Urinary bladder (tissue), 4 donors: ENCODE results near the gene DCLK1. TPM values are rescaled to one million over a fixed set of nuclear protein-coding genes. Genes with fewer than 3 reads are reported as not detected.

Source experiments
- DNase-seq: peaks from one replicate; pipeline ENCODE4 v3.0.0-alpha.2; 2015; ENCODE audit errors: extremely low spot score
- H3K27ac ChIP-seq: one replicate; pipeline ENCODE4 v1.5.1; 2013; ENCODE audit warnings: low read depth, mild to moderate bottlenecking, moderate library complexity
- H3K36me3 ChIP-seq: one replicate; pipeline ENCODE4 v1.6.1; 2013; ENCODE audit warnings: mild to moderate bottlenecking, moderate library complexity; ENCODE audit not compliant: insufficient read depth
- H3K4me1 ChIP-seq: one replicate; pipeline ENCODE4 v1.6.1; 2013; ENCODE audit warnings: mild to moderate bottlenecking, moderate library complexity; ENCODE audit not compliant: insufficient read depth
- H3K4me3 ChIP-seq: one replicate; pipeline ENCODE4 v1.5.1; 2013; ENCODE audit warnings: low read depth, low read length
- WGBS: extraction: QIAGEN DNeasy Blood & Tissue Kit; methylation state at CpG from one replicate; pipeline ENCODE4 v1.1.7; 2013; 5-methylcytosine and 5-hydroxymethylcytosine counted together
- polyA plus RNA-seq: library from polyadenylated mRNA; stranded (reverse); fragments of 200-250 nt; gene quantifications from one replicate; pipeline ENCODE4 v1.2.3, GENCODE V29; 2013
- total RNA-seq: library from RNA; depleted of rRNA; stranded (reverse); fragments of >200 nt; gene quantifications from one replicate; pipeline ENCODE4 v1.2.3, GENCODE V29; 2014
- donor health status: healthy with polysubstance abuse.
- donor health status: healthy.

The DCLK1 gene
- total and polyA plus RNA-seq, 2 donors: 6.5 to 89.1 TPM

GRCh38 chr13:36062249-36062648 lies 68.9 kb downstream of the DCLK1 start:
- no peak overlapping the region for H3K27ac ChIP-seq
- DNase-seq: no peak
- no peak overlapping the region for H3K4me3 ChIP-seq
- 81% methylated on average over 1 of the region's 1 CpG for WGBS
- H3K4me1 ChIP-seq: no peaks in the 10 kb centered on the region
- H3K36me3 ChIP-seq: no peaks in the 10 kb centered on the region

- WGBS: 66% methylated on average over 4 of the region's 4 CpGs
- H3K27ac ChIP-seq: no peak overlapping the region
- DNase-seq: no peak
Observed at GRCh38 chr13:36061621-36062020, 69.6 kb downstream of the DCLK1 start.

GRCh38 chr13:36061054-36061453 lies 70.1 kb downstream of the DCLK1 start:
- H3K4me3 ChIP-seq: no peak overlapping the region
- no peak overlapping the region for H3K27ac ChIP-seq
- 60% methylated on average over 4 of the region's 4 CpGs for WGBS
- no peaks in the 10 kb centered on the region for H3K36me3 ChIP-seq
- no peak for DNase-seq
- H3K4me1 ChIP-seq: no peaks in the 10 kb centered on the region

More at GRCh38 chr13:36061621-36062020, 69.6 kb downstream of the DCLK1 start:
- Histone ChIP-seq H3K36me3 (no peaks in the 10 kb centered on the region), H3K4me3 (no peak overlapping the region), H3K4me1 (no peaks in the 10 kb centered on the region)

GRCh38 chr13:36059321-36059720 lies 71.9 kb downstream of the DCLK1 start:
- no peak for DNase-seq
- H3K27ac ChIP-seq: no peak overlapping the region
- 43% methylated on average over 1 of the region's 1 CpG for WGBS
- H3K36me3 ChIP-seq: no peaks in the 10 kb centered on the region
- no peak overlapping the region for H3K4me3 ChIP-seq
- no peaks in the 10 kb centered on the region for H3K4me1 ChIP-seq

GRCh38 chr13:36058116-36058515 lies 73.1 kb downstream of the DCLK1 start:
- DNase-seq: no peak
- H3K4me3 ChIP-seq: no peak overlapping the region
- no peak overlapping the region for H3K27ac ChIP-seq
- no peaks in the 10 kb centered on the region for H3K36me3 ChIP-seq
- H3K4me1 ChIP-seq: no peaks in the 10 kb centered on the region
- WGBS: 85% methylated on average over 2 of the region's 2 CpGs

- no peaks in the 10 kb centered on the region for H3K36me3 ChIP-seq
- WGBS: 53% methylated on average over 1 of the region's 1 CpG
- no peaks in the 10 kb centered on the region for H3K4me1 ChIP-seq
- no peak overlapping the region for H3K4me3 ChIP-seq
- DNase-seq: no peak
- H3K27ac ChIP-seq: no peak overlapping the region
Observed at GRCh38 chr13:36057547-36057946, 73.6 kb downstream of the DCLK1 start.

GRCh38 chr13:36057041-36057440 lies 74.1 kb downstream of the DCLK1 start:
- no peaks in the 10 kb centered on the region for H3K36me3 ChIP-seq
- DNase-seq: no peak
- WGBS: 50% methylated on average over 3 of the region's 3 CpGs
- no peak overlapping the region for H3K27ac ChIP-seq
- H3K4me1 ChIP-seq: no peaks in the 10 kb centered on the region
- H3K4me3 ChIP-seq: no peak overlapping the region

GRCh38 chr13:36055366-36055765 lies 75.8 kb downstream of the DCLK1 start:
- 66% methylated on average over 4 of the region's 4 CpGs for WGBS
- no peaks in the 10 kb centered on the region for H3K4me1 ChIP-seq
- H3K27ac ChIP-seq: no peak overlapping the region
- H3K4me3 ChIP-seq: no peak overlapping the region
- H3K36me3 ChIP-seq: no peaks in the 10 kb centered on the region
- no peak for DNase-seq

GRCh38 chr13:36054041-36054440 lies 77.1 kb downstream of the DCLK1 start:
- H3K27ac ChIP-seq: no peak overlapping the region
- no peak overlapping the region for H3K4me3 ChIP-seq
- DNase-seq: no peak
- no peaks in the 10 kb centered on the region for H3K4me1 ChIP-seq
- WGBS: 80% methylated on average over 2 of the region's 2 CpGs
- H3K36me3 ChIP-seq: no peaks in the 10 kb centered on the region

GRCh38 chr13:36051082-36051481 lies 80.1 kb downstream of the DCLK1 start:
- no peak overlapping the region for H3K4me3 ChIP-seq
- no peaks in the 10 kb centered on the region for H3K36me3 ChIP-seq
- no peak overlapping the region for H3K27ac ChIP-seq
- no peaks in the 10 kb centered on the region for H3K4me1 ChIP-seq
- DNase-seq: no peak
- WGBS: 75% methylated on average over 1 of the region's 1 CpG

GRCh38 chr13:36046672-36047071 lies 84.5 kb downstream of the DCLK1 start:
- Histone ChIP-seq H3K4me3 (no peak overlapping the region), H3K4me1 (no peaks in the 10 kb centered on the region), H3K36me3 (no peaks in the 10 kb centered on the region), H3K27ac (no peak overlapping the region)
- 71% methylated on average over 3 of the region's 3 CpGs for WGBS
- DNase-seq: no peak

- 94% methylated on average over 4 of the region's 4 CpGs for WGBS
- no peaks in the 10 kb centered on the region for H3K4me1 ChIP-seq
- H3K36me3 ChIP-seq: no peaks in the 10 kb centered on the region
- no peak overlapping the region for H3K4me3 ChIP-seq
- H3K27ac ChIP-seq: no peak overlapping the region
- DNase-seq: no peak
Observed at GRCh38 chr13:36038785-36039555, 92.2 kb downstream of the DCLK1 start.

- H3K4me1 ChIP-seq: no peaks in the 10 kb centered on the region
- 70% methylated on average over 4 of the region's 4 CpGs for WGBS
- no peak overlapping the region for H3K27ac ChIP-seq
- DNase-seq: no peak
- H3K4me3 ChIP-seq: no peak overlapping the region
- no peaks in the 10 kb centered on the region for H3K36me3 ChIP-seq
Observed at GRCh38 chr13:36033035-36033434, 98.1 kb downstream of the DCLK1 start.

- Histone ChIP-seq H3K36me3 (no peaks in the 10 kb centered on the region), H3K27ac (no peak overlapping the region), H3K4me3 (no peak overlapping the region), H3K4me1 (no peaks in the 10 kb centered on the region)
- WGBS: 80% methylated on average over 8 of the region's 8 CpGs
- DNase-seq: no peak
Observed at GRCh38 chr13:36031490-36031889, 99.7 kb downstream of the DCLK1 start.
